GM10847 (cell line): ENCODE measurements around the gene SPATA24.

ENCODE experiments used
- POLR2A ChIP-seq: IDR thresholded peaks from 2 replicates; pipeline ENCODE4 v1.6.1; 2011; ENCODE audit not compliant: insufficient read length; ENCODE audit errors: extremely low read depth

Gene SPATA24

DNA sequence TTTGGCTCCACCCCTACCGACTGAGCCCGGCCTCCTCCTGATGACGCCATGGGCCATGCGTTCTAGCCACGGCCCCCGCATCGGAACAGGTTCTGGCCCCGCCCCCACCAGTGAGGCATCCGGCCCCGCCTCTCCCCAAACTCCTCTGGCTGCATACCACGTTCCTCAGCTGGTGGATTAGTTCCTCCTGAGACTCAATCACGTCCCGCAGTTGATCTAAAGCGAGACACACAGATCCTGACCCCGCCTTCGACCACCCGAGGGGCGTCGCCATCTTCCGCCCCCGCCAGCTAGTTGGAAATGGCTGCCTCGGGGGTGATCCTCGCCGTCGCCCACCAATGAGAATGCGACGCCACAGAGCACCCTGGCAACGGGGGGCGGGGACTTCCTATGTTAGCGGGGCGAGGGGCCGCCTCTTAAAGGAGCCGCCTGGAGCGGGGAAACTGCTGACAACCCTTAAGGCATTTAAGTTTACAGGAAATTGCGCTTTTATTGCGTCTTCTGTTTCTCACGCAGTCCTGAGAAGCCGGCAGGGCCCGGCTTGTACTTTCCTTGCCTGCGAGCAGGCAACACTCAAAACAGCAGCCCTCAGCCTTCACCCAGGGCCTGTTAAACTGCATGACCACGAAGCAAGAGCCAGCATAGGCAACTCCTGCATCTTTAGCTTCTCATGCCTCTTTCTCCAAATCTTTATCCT is at the start of gene SPATA24:
SPATA24 (minus strand) TSS at position 303 of the 697 bp plus-strand sequence; CDS start at position 274, 29 bp downstream.
- TF ChIP-seq POLR2A, result no peak

DNA sequence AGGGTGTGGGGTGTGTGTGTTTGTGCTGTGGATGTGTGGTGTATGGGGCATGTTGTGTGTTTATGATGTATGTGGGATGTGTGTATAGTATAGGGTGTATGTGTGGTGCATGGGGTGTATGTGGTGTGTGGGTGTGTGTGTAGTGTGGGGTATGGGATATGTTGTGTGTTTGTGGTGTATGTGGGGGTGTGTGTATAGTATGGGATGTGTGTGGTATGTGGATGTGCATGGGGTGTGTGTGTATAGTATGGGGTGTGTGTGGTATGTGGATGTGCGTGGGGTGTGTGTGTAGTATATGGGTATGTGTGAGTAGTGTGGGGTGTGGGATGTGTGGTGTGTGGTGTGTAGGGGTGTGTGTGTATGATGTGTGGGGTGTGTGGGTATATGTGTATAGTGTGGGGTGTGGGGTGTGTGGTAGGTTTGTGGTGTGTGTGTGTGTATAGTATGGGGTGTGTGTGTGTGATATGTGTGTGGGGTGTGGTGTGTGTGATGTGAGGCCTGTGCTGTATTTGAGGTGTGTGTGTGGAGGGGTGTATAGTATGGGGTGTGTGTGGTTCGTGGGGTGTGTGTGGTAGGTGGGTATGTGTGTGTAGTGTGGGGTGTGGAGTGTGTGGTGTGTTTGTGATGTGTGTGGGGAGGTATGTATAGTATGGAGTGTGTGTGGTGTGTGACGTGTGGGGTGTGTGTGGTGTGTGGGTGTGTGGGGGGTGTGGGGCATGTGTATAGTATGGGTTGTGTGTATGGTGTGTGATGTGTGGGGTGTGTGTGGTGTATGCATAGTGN is 48.2 kb upstream of the SPATA24 start:
- no peak for TF ChIP-seq POLR2A

DNA sequence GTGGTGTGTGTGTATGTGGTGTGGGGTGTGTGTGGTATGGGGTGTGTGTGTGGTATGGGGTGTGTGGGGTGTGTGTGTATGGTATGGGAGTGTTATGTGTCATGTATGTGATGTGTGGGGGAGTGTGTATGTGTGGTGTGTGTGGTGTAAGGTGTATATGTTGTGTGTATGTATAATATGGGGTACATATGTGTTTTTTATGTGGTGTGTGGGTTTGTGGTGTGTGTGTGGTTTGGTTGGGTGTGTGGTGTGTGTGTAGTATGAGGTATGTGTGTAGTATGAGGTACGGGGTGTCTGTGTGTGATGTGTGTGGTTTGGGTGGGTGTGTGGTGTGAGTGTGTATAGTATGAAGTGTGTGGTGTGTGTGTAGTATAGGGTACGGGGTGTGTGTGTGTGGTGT is 47.3 kb upstream of the SPATA24 start:
- TF ChIP-seq POLR2A, result no peak

- no peak for TF ChIP-seq POLR2A
Observed at GRCh38 chr5:139446956-139447779, 43.3 kb upstream of the SPATA24 start.

DNA sequence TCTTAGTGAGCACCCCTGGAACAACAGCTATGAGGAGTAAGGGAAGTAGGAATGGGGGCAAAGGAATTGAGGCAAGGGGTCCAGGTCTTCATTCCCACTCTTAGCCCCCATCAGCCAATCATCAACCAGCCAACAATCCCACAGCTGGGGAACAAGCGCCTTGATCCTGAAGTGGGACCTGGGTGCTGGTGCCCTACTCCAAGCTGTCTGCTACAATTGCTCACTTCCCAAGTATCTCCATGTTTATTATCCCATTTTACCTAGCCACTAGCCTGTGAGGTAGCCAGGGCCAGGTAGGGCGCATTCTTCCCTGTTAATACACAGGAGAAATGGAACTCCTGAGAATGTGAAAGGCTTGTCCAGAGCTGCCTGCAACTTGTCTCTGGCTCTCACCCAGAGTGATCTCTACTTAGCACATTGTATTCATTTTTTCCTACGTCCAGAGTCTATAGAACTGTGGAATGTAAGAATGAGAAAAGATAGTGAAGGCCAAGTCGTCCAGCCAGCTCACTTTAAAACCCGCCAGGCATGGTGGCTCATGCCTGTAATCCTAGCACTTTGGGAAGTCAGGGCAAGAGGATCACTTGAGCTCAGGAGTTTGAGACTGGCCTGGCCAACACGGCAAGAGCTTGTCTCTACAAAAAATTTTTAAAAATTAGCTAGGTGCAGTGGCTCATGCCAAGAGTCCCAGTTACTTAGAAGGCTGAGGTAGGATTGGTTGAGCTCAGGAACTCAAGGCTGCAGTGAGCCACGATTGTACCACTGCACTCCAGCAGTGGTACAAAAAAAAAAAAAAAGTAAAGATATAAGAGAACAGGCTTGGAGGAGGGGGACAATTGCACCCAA is 41.7 kb upstream of the SPATA24 start:
- TF ChIP-seq POLR2A, result no peak

DNA sequence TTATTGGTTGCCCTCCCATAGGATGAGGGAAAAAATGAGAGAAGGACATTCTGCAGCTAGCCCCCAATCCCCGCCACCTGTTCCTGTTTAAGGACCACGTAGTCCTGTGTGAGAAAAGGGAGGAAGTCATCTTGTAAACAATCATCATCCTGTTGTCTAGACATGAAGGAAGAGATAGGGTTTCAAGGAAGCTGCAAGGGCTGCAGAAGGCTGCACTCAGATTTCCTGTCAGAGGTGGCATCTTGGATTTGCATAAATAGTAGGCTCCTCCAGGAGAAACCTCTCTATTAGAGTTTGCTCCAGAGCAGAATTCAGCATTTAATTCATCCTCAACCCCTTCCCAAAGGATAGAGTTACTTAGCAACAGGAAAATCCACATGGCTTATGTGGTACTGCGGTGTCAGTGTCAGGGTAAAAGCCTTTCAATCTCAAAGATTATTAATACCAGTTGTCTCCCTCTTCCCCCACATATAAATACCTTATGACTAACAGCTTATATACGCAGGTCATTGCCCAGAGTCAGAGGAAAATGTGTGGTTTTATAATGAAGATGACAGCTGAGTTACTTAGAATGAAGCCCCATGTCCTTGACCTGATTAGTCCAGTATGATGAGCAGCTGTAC is 40.1 kb upstream of the SPATA24 start:
- no peak for TF ChIP-seq POLR2A

- no peak for TF ChIP-seq POLR2A
Observed at GRCh38 chr5:139439013-139439903, 35.4 kb upstream of the SPATA24 start, which contains the start of gene DNAJC18. Gene DNAJC18, minus strand, starts transcription at chr5:139439525. Its CDS starts 80 bp downstream, at chr5:139439445.

DNA sequence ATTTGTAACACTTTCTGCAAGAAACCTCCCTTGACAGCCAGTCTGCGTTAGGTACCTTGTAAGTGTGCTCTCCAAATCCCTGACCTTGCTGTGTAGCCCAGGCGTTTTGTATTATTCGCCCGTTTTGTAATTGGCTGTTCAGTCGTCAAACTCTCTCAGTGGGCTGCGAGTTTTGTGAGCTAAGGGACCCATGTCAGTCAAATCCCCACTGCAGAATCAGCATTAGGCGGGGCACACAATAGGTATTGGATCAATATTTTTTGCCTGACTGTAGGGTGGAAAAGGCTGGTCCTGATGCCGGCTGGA is 34.8 kb upstream of the SPATA24 start:
- TF ChIP-seq POLR2A, result no peak

DNA sequence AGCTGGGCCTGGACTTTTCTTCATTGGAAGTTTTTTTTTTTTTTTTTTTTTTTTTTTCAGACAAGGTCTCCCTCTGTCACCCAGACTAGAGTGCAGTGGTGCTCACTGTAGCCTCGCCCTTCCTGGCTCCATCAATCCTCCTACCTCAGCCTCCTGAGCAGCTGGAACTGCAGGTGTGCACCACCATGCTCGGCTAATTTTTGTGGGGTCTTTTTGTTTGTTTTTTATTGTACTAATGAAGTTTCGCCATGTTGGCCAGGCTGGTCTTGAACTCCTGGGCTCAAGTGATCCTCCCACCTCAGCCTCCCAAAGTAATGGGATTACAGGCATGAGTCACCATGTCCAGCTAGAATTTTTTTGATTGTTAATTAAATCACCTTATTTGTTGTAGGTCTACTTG is 31.8 kb upstream of the SPATA24 start:
- TF ChIP-seq POLR2A, result no peak

DNA sequence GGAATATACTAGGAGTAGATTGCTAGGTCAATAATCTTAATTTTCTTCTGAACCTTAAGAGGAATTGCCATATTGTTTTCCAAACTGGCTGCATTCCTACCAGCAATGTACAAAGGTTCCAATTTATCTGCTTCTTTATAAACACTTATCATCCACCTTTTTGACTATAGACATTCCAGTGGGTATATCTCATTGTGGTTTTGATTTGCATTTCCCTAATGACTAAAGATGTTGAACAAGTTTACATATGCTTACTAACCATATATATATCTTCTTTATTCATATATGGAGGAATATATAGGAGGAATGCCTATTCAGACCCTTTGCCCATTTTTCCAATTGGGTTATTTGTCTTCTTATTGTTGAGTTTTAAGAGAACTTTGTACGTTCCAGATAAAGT is 27.8 kb upstream of the SPATA24 start:
- TF ChIP-seq POLR2A, result no peak

- no peak for TF ChIP-seq POLR2A
Observed at GRCh38 chr5:139430015-139430414, 26.1 kb upstream of the SPATA24 start.

GRCh38 chr5:139426203-139426885 is 22.5 kb upstream of the SPATA24 start:
- no peak for TF ChIP-seq POLR2A

DNA sequence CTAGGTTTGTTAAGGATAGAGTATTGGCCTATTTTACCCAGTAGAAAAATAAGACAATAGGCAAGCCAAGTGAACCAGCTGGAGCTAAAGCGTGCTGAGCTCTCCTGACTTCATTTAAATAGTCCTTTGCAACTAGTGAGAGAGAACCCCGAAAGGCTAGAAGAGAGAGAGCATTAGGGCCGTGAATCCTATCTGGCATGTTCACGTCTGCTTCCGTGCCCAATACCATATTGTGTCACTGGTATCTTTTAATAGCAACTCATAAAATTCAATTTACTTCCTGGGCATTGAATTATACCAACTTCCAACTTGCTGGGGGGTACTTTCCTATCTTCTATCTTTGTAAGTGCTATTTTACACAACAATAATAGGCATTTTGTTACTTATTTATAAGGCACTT is 21.6 kb upstream of the SPATA24 start:
- no peak for TF ChIP-seq POLR2A

GRCh38 chr5:139422307-139422893 is 18.5 kb upstream of the SPATA24 start:
- TF ChIP-seq POLR2A, result no peak
